Measurements from ENCODE around the gene PARK7.

PARK7 gene

DNA sequence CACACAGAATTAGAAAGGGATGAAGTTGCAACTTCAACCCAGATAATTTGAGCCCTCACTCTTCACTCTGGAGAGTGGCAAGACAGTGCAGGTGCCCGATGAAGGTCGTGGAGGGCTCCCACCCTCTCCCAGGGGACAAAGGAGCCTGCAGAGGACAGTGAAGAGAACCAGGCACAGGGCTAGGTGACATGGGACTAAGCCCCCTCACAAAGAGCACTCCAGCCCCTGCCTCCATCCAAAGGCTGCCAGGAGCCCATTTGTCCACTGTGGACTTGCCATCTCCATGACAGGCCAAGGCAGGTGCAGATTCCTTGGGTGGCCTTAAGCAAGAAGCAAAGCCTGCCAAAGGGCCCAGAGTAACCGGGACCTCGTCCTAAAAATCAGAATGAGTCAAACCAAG, 49.5 kb downstream of the PARK7 start:
- Histone ChIP-seq H3K4me3 (ENCODE audit: low read length) (no peak overlapping the region), H3K4me1 (ENCODE audit: control insufficient read depth, low read length) (no peaks in the 10 kb centered on the region), H3F3A (ENCODE audit: control insufficient read depth, insufficient read depth) (no peaks in the 10 kb centered on the region), H3K27me3 (ENCODE audit: control insufficient read depth, low read length) (peaks cover 8% of the 10 kb centered on the region), H3K9me2 (replicated peaks; ENCODE audit: control insufficient read depth, low read length) (no peaks in the 10 kb centered on the region), H3K4me2 (ENCODE audit: low read length) (no peak overlapping the region), H4K20me1 (ENCODE audit: control insufficient read depth, insufficient read depth, low read depth, low read length) (no peaks in the 10 kb centered on the region; the same call in 1 of the 2 replicates), H3K9me3 (ENCODE audit: control insufficient read depth, insufficient read depth, low read length) (no peaks in the 10 kb centered on the region), H3K27ac (ENCODE audit: low read depth, low read length) (no peak overlapping the region), H3K36me3 (ENCODE audit: control insufficient read depth, low read length) (no peaks in the 10 kb centered on the region), H3K79me2 (ENCODE audit: control insufficient read depth, low read length) (no peaks in the 10 kb centered on the region)
- TF ChIP-seq, protein P1, sequence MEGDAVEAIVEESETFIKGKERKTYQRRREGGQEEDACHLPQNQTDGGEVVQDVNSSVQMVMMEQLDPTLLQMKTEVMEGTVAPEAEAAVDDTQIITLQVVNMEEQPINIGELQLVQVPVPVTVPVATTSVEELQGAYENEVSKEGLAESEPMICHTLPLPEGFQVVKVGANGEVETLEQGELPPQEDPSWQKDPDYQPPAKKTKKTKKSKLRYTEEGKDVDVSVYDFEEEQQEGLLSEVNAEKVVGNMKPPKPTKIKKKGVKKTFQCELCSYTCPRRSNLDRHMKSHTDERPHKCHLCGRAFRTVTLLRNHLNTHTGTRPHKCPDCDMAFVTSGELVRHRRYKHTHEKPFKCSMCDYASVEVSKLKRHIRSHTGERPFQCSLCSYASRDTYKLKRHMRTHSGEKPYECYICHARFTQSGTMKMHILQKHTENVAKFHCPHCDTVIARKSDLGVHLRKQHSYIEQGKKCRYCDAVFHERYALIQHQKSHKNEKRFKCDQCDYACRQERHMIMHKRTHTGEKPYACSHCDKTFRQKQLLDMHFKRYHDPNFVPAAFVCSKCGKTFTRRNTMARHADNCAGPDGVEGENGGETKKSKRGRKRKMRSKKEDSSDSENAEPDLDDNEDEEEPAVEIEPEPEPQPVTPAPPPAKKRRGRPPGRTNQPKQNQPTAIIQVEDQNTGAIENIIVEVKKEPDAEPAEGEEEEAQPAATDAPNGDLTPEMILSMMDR (IDR thresholded peaks at IDR 0.05; ENCODE audit: low read depth, low read length, poor library complexity, severe bottlenecking): no peak
- TF ChIP-seq EZH2phosphoT487 (IDR thresholded peaks at IDR 0.05; ENCODE audit: borderline replicate concordance, low read length): no peak

DNA sequence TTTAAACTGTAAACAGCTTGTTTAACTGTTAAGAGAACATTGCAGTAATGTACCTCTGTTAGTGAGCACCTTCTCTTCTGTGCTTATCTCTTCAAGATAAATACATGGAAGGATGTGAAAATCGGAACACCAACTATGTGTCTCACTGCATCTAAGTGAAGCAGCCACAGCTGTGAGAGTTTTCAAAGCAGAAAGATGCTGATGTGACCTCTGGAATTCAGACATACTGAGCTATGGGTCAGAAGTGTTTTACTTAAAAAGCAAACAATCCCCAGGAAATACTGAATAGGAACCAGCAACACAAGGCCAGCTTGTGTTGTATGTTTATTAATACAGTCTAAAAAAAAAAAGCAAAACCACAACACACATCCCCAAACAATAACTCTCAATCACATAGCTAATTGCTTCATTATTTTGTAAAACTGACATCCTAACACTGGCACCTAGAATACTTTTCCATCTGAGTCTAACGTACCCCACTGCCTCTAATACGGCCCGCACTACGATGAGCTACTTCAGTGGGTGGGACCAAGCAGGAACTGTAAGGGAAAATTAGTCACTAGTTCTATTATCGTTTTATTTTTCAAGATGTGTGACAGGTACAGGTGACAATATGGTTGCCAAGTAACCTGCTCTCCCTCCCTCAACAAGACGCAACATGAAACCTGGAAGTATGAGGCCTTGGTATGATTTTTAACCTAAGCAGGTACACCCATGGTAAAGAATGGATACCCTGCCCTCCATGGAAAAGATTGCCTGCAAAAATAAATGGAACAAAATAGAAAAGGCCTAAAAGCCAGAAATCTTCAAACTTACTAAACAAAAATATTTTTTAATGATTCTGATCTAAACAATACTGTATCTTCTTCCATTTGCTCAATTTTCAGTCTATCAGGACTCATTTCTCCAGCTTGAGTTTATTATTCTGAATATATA, 50.7 kb downstream of the PARK7 start:
- Histone ChIP-seq H3K4me1 (ENCODE audit: control insufficient read depth, low read length) (no peaks in the 10 kb centered on the region), H3K79me2 (ENCODE audit: control insufficient read depth, low read length) (no peaks in the 10 kb centered on the region), H3K9me3 (ENCODE audit: control insufficient read depth, insufficient read depth, low read length) (no peaks in the 10 kb centered on the region), H3K4me2 (ENCODE audit: low read length) (no peak overlapping the region), H3K27me3 (ENCODE audit: control insufficient read depth, low read length) (peaks cover 17% of the 10 kb centered on the region), H3K36me3 (ENCODE audit: control insufficient read depth, low read length) (no peaks in the 10 kb centered on the region), H3K27ac (ENCODE audit: low read depth, low read length) (no peak overlapping the region), H3K9me2 (replicated peaks; ENCODE audit: control insufficient read depth, low read length) (no peaks in the 10 kb centered on the region), H3K4me3 (ENCODE audit: low read length) (no peak overlapping the region), H3F3A (ENCODE audit: control insufficient read depth, insufficient read depth) (no peaks in the 10 kb centered on the region), H4K20me1 (ENCODE audit: control insufficient read depth, insufficient read depth, low read depth, low read length) (no peaks in the 10 kb centered on the region; the same call in 1 of the 2 replicates)
- TF ChIP-seq, protein P1 (IDR thresholded peaks at IDR 0.05; ENCODE audit: low read depth, low read length, poor library complexity, severe bottlenecking): no peak
- TF ChIP-seq EZH2phosphoT487 (IDR thresholded peaks at IDR 0.05; ENCODE audit: borderline replicate concordance, low read length): no peak

DNA sequence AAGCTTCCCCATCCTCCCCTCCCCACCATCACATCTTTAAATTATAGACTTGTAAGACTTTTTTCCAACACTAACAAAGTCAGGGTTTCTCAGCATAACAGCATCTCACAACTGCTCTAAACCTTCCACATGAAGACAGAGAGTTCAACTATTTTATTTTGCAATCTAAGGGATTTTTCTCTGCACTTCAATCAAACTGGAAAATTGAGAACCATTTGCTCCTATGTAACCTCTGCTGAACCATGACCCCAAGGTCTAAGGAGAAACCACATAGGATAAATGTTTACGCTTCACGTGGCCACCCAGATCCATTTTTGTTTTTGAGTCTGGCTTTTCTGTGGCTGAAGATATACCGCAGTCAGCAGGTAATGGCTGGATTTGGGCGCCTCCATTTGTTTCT, 51.4 kb downstream of the PARK7 start:
- H3K27ac ChIP-seq (ENCODE audit: low read depth, low read length): no peak overlapping the region

More for the DNA sequence above, 51.4 kb downstream of the PARK7 start:
- Histone ChIP-seq H3K27me3 (ENCODE audit: control insufficient read depth, low read length) (peaks cover 22% of the 10 kb centered on the region), H3K4me1 (ENCODE audit: control insufficient read depth, low read length) (no peaks in the 10 kb centered on the region), H3K4me2 (ENCODE audit: low read length) (no peak overlapping the region), H4K20me1 (ENCODE audit: control insufficient read depth, insufficient read depth, low read depth, low read length) (no peaks in the 10 kb centered on the region; the same call in 1 of the 2 replicates), H3K9me2 (replicated peaks; ENCODE audit: control insufficient read depth, low read length) (no peaks in the 10 kb centered on the region), H3F3A (ENCODE audit: control insufficient read depth, insufficient read depth) (no peaks in the 10 kb centered on the region), H3K36me3 (ENCODE audit: control insufficient read depth, low read length) (no peaks in the 10 kb centered on the region), H3K79me2 (ENCODE audit: control insufficient read depth, low read length) (no peaks in the 10 kb centered on the region), H3K4me3 (ENCODE audit: low read length) (no peak overlapping the region), H3K9me3 (ENCODE audit: control insufficient read depth, insufficient read depth, low read length) (no peaks in the 10 kb centered on the region)
- TF ChIP-seq EZH2phosphoT487 (IDR thresholded peaks at IDR 0.05; ENCODE audit: borderline replicate concordance, low read length): no peak
- TF ChIP-seq, protein P1 (IDR thresholded peaks at IDR 0.05; ENCODE audit: low read depth, low read length, poor library complexity, severe bottlenecking): no peak

All from DOHH2 (cell line).